Activated CD4-positive, alpha-beta T cell treated with anti-CD3 and anti-CD28 coated beads, Interleukin-10, Interleukin-2, amounts not matched to agents 100 ng/mL and 50 ng/mL, durations not matched to agents 16 hours and 8 hours (primary cell): ENCODE measurements around the gene LSG1.

Source experiments
- DNase-seq: peaks from one replicate; pipeline ENCODE4 v3.0.0-alpha.2; 2020

LSG1 gene

DNA sequence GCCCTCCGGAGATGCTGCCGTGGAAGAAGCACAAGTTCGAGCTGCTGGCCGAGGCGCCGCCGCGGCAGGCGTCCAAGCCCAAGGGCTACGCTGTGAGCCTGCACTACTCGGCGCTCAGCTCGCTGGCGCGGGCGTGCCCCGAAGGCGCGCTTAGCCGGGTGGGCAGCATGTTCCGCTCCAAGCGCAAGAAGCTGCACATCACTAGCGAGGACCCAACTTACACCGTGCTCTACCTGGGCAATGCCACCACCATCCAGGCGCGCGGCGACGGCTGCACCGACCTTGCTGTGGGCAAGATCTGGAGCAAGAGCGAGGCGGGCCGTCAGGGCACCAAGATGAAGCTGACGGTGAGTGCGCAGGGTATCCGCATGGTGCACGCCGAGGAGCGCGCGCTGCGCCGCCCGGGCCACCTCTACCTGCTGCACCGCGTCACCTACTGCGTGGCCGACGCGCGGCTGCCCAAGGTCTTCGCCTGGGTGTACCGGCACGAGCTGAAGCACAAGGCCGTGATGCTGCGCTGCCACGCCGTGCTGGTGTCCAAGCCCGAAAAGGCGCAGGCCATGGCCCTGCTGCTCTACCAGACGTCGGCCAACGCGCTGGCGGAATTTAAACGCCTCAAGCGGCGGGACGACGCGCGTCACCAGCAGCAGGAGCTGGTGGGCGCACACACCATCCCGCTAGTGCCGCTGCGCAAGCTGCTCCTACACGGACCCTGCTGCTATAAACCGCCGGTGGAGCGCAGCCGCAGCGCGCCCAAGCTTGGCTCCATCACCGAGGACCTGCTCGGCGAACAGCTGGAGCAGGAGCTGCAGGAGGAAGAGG is 15.0 kb upstream of the LSG1 start:
- peak; percentile 38 for DNase-seq

DNA sequence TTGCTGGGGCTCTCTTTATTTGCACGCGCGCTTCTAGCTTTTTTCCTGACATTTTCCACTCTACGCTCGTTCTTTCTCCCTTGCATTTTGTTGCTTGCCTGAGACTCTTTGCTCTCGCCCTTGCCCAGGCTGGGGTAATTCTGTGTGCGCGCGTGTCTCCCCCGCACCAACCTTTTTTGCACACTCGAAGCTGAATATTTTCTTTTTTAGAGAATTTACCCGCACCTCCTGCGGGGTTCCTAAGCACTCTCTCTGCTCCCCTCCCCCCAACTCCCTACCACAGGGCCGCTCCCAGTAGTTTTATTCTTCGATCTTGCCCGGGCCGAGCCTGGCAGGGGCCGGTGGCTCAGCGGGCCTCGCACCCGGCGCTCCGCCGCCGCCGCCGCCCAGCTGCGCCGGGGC is 14.4 kb upstream of the LSG1 start:
- DNase-seq = no peak

DNA sequence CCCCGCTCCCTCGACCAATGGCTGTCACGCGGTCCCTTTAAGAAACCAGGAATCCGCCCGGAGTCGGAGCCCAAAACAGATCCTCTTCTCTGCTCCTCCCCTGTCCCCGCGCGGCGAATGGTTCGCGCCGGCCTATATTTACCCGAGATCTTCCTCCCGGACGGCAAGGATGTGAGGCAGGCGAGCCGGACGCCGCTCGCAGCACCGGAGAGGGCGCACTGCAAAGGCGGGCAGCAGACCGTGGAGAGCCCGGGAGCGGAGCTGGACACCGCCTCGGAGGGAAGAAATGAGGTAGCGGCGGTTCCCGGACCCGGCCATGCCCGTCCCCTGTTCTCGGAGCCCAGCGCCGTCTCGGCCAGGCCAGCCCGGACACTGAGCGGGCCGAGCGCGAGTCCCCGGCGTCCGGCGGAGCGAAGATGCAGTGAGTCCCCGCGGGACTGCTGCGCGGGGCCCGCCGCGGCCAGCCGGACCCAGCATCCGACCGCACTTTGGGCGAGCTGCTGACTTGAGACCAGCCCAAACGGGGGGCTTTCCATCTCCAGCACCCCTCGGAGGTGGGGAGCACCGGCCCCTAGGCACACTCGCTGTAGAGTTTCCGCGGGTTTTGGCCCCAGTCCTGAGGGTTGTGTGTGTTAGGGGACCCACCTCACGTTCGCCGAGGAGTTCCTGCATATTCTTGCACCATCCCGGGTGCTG is 13.9 kb upstream of the LSG1 start, which contains the start of gene FAM43A:
Gene FAM43A (plus strand): TSS at position 166 of the 696 bp plus-strand sequence. CDS start 944 bp downstream, outside the sequence.
- DNase-seq = peak; percentile 90

- DNase-seq = peak; percentile 86
Observed at GRCh38 chr3:194685065-194685717, 13.2 kb upstream of the LSG1 start.

GRCh38 chr3:194683380-194683779 is 11.4 kb upstream of the LSG1 start:
- DNase-seq = no peak

- peak; percentile 85 for DNase-seq
Observed at GRCh38 chr3:194682694-194683310, 10.8 kb upstream of the LSG1 start.

DNA sequence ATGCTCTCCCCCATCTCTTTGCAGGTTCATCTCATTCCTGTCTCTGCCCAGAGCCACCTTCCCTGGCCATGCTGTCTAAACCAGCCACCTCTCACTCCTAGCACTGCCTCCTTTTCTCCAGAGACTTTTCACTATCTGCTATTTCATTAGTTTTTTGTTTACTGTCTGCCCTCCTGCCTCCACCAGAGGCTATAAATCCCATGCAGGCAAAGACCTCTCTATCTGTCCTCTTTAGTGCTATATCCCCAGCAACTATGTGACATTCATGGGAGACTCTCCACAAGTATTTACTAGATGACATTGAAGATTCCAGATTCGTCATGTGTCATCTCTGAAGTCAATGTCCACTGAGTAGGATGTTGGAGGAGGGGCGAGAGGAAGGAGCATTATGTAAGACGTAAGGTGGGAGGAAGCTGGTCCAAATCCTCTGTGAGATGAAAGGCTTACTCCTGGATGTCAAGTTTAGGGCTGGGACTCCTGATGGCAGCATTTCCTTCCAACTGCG is 10.2 kb upstream of the LSG1 start:
- no peak for DNase-seq

DNA sequence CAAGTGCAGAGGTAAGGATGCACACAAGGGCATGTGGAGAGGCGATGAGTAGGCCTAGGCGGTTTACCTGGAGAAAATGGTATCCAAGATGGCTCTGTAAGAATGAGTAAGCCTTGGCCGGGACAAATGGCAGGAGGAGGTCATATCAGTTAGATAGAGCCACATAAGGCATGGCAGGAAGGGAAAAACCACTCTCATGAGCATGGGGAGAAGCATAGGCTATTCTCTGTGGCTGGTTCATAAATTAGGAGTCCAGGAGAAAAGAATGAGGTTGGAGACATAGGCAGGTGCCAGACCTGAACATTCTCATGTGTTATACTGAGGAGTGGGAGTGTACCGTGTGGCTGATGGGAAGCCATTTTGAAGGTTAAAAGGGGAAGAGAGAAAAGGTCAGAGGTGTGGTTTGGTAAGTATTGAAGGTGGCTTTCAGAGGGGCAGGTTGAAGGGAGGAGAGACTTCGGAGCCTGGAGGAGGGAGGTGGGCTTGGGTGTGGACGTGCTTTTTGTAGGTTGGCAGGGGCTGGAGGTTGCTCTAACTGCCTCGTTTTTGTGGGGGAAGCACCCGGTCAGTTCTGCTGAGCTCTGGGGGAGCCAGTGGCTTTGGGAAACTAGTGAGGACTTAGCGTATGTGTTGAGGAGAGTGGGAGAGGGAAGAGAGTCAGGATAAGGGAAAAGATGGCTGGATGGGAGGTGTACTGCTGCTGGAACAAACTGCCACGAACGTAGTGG is 9.1 kb upstream of the LSG1 start:
- no peak for DNase-seq

DNA sequence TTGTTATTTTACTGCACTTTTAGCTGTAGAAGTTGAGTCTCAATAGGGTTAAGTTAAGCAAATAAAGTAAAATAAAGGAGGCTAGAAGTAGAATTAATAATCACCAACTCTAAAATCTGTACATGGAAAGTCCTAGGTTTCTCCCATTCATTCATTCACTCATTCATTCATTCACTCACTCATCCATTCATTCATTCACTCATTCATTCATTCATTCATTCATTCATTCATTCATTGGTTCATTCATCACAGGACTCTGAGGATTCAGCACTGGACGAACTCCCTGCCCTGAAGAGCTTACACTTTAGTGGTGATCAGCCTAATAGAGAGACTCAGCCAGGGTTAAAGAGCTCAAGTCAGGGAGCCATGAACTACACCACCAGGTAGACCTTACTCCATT is 4.5 kb upstream of the LSG1 start:
- no peak for DNase-seq

GRCh38 chr3:194675680-194676079 is 3.7 kb upstream of the LSG1 start:
- peak; percentile 62 for DNase-seq

DNA sequence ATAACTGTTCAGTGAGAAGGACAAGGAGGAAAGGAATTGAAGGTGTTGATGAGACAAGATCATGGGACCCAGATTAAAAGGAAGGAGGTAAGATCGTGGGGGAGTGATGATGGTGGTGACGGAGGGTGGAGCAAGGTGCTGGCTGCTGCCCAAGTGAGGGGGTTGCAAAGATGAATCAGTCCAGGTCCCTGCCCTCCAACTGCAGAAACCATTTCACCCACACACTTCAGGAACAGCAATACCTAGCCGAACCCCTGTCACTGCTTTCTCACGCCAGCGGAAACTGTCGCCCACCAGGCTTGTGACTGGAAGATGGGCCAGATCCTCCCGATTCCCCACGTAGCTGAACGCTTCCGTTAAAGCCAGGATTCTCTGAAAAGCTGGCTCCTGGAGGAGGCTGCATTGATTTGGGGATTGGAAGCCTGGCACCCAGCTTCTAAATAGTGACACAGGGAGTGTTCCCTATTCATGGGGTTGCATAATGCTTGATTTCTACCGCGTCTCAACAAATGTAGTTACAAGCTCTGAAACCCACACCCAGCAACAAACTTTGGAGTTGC is 3.2 kb upstream of the LSG1 start:
- DNase-seq = peak; percentile 76

DNA sequence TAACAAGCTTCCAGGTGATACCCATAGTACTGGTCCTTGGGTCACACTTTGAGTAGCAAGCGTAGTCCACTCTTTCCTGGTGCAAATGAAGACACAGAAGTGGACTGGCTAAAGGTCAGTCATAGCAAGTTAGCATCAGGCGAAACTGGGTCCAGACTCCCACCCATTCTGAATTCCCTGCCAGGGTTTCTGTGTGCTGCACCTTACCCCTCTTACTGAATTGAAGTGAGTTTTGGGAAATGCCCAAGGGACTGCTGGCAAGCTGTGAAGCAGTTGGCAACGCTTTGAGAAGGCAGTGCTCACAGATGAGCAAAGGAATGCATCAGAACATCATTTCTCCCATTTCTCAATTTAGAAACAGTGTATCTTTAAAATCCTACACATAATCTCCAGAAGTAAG is 1.8 kb upstream of the LSG1 start:
- DNase-seq = no peak

DNA sequence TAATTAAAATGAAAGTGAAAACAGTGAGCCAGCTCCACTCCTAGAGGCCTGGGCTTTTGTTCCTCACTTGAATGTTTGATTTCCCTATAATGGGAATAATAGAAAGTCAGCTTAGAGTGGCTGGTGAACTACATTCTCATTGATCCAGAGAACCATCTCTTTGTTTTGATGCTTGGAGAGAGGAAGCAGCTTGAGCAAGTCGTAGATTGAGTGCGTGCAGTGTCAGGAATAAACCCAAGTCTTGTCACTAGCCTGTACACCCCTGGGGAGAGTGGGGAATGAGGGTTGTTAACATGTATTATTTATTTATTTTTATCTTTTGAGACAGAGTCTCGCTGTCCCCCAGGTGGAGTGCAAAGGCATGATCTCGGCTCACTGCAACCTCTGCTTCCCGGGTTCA is 885 bp upstream of the LSG1 start:
- DNase-seq = no peak

DNA sequence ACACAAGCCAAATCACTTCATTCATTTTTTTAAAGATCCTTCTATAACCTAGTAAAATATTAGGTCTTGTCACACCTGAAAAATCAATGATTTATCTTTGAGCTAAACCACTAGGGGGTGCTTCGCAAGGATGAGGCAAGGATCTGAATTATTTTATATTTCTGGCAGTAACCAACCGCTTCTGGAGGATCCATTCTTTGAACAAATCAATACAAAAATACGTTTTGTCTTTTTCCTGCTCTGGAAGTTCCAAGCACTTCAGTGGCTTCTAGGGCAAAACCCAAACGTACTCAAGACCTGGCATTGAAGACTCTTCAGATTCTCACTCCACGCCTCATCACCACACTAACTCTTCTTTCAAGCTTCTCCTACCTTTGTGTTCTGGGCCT is 486 bp downstream of the LSG1 start:
- DNase-seq = peak; percentile 64

- no peak for DNase-seq
Observed at GRCh38 chr3:194667363-194667762, 4.6 kb downstream of the LSG1 start.

DNA sequence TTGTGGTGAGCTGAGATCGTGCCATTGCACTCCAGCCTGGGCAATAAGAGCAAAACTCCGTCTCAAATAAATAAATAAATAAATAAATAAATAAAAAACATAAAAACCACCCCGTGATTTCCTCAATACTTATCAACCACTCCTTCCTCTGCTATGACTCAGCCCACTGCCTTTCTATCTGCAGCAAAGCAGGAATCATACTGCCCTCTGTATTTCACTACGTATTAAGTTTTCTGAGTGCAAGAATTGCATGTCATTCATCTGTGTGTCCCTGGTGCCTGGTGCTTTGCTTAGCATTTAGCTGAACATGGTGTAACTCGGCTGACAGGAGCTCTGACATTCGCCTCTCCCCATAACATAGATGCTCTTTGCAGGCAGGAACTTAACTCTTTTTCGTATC is 7.1 kb downstream of the LSG1 start:
- no peak for DNase-seq

GRCh38 chr3:194661946-194662345 is 10.0 kb downstream of the LSG1 start:
- DNase-seq = no peak

DNA sequence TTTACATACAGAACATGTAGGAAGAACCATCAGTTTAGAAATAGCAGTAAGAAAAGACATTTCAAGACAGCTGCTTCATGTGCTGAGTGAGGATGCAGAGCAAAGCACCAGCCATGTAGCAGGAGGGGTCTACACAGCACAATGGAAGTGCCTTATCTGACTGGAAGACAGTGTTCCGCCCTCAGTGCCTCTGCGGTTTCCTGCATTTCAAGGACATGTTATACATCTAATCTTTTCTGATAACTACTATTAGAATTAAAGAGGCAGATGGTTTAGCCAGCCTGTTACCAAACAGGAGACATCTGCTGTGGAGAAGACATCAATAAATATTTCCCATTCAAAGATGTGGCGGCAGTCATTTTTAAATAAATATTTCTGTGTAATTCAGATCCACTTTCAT is 10.6 kb downstream of the LSG1 start:
- DNase-seq = no peak

GRCh38 chr3:194659778-194660177 is 12.2 kb downstream of the LSG1 start:
- no peak for DNase-seq

DNA sequence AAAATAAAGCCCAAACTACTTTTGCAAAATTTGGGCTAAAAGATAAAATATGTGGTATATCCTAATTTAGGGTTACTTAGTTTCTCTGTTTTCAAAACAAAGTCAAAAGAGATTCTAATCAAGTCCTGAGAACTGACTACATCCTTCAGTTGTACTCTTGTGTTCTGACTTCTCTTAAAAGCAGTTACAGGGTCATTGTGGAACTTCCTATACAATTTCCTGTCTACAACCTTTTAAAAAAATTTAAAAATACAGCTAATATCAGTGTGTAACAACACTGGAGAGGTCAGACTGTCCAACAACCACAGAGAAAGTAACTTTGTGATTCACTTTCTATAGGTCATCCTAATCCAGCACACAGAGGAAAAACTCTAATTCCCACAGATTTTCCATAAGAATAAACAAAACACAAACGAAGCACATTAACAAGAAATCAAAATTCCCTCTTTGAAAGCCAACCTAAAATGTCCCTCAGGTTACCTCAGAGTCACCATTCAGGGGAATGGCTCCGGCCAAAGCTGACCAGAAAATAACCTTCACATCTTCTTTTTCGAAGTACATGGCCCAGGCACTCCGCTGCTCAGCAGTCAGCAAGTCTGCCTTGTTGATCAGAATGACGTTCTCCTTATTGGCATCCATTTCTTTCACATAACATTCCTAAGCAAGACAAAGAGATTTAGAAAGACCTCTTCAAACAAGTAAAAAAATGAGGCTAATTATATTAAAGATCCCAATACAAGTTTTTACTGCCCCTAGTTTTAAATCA is 13.3 kb downstream of the LSG1 start:
- no peak for DNase-seq

DNA sequence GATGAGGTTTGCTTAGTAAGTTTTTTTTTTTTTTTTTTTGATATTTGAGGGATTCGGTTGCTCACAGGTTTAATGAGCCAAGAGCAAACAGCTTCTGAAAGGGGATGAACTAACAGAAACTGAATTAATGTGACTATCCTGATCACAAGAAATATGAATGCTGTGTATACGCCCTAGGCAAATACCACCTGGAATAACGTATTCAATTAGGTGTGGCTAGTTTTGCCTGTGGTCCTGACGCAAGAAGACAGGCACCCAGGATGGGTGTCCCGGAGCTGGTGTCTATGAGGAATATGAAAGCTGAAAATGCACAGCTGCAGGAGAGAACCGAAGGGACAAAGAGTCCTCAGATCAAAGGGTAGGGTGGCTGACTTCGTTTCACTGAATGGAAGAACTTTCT is 14.6 kb downstream of the LSG1 start:
- no peak for DNase-seq
